GM12892 (cell line): ENCODE measurements around the gene GK.

Experiments
- DNase-seq: peaks from one replicate; pipeline ENCODE4 v3.0.0; 2011; ENCODE audit not compliant: insufficient read length
- FAIRE-seq: peaks from 2 replicates; lab custom pipeline; 2011; peaks lifted over from hg19 to GRCh38; lab: Jason Lieb, UNC
- POLR2A ChIP-seq: IDR thresholded peaks from 2 replicates; pipeline ENCODE4 v1.6.1; 2011; ENCODE audit warnings: low read depth, low read length, control low read depth
- POLR2AphosphoS5 ChIP-seq: IDR thresholded peaks from 2 replicates; pipeline ENCODE4 v1.6.1; 2011; ENCODE audit warnings: low read depth, low read length, control low read depth
- TAF1 ChIP-seq: IDR thresholded peaks from 2 replicates; pipeline ENCODE4 v1.6.1; 2011; ENCODE audit warnings: low read depth, mild to moderate bottlenecking, control low read depth, low read length, borderline replicate concordance

The GK gene

GRCh38 chrX:30674799-30675198, 21.6 kb downstream of the GK start:
- no peak for TF ChIP-seq TAF1
- no peak for TF ChIP-seq POLR2AphosphoS5
- TF ChIP-seq POLR2A, result no peak
- DNase-seq (no peak), FAIRE-seq (no peak)

GRCh38 chrX:30679369-30679768, 26.1 kb downstream of the GK start:
- no peak for FAIRE-seq
- no peak for TF ChIP-seq TAF1
- no peak for TF ChIP-seq POLR2A
- no peak for TF ChIP-seq POLR2AphosphoS5
- no peak for DNase-seq

- no peak for FAIRE-seq
- DNase-seq, result no peak
- no peak for TF ChIP-seq POLR2AphosphoS5
- no peak for TF ChIP-seq POLR2A
- TF ChIP-seq TAF1, result no peak
Measured at GRCh38 chrX:30680618-30681017, 27.4 kb downstream of the GK start.

GRCh38 chrX:30688641-30689040, 35.4 kb downstream of the GK start:
- TF ChIP-seq POLR2AphosphoS5, result no peak
- TF ChIP-seq TAF1, result no peak
- TF ChIP-seq POLR2A, result no peak
- FAIRE-seq (no peak), DNase-seq (no peak)

- no peak for FAIRE-seq
Measured at GRCh38 chrX:30689116-30689515, 35.9 kb downstream of the GK start.

GRCh38 chrX:30690330-30690729, 37.1 kb downstream of the GK start:
- TF ChIP-seq TAF1, result no peak
- no peak for TF ChIP-seq POLR2A
- TF ChIP-seq POLR2AphosphoS5, result no peak
- no peak for FAIRE-seq
- DNase-seq, result no peak

More at GRCh38 chrX:30689116-30689515, 35.9 kb downstream of the GK start:
- DNase-seq, result no peak
- no peak for TF ChIP-seq TAF1
- no peak for TF ChIP-seq POLR2AphosphoS5
- TF ChIP-seq POLR2A, result no peak

- DNase-seq (no peak), FAIRE-seq (no peak)
- no peak for TF ChIP-seq POLR2AphosphoS5
- TF ChIP-seq POLR2A, result no peak
- TF ChIP-seq TAF1, result no peak
Measured at GRCh38 chrX:30693999-30694650, 40.9 kb downstream of the GK start.

- DNase-seq (no peak), FAIRE-seq (no peak)
- no peak for TF ChIP-seq POLR2AphosphoS5
- no peak for TF ChIP-seq TAF1
- TF ChIP-seq POLR2A, result no peak
Measured at GRCh38 chrX:30702736-30703135, 49.5 kb downstream of the GK start.

GRCh38 chrX:30706216-30706775, 53.1 kb downstream of the GK start:
- TF ChIP-seq TAF1, result no peak
- no peak for TF ChIP-seq POLR2A
- TF ChIP-seq POLR2AphosphoS5, result no peak
- DNase-seq, result no peak
- no peak for FAIRE-seq

- no peak for TF ChIP-seq TAF1
- TF ChIP-seq POLR2AphosphoS5, result no peak
- TF ChIP-seq POLR2A, result no peak
- DNase-seq (no peak), FAIRE-seq (no peak)
Measured at GRCh38 chrX:30712214-30712613, 59.0 kb downstream of the GK start.

- TF ChIP-seq POLR2AphosphoS5 (no peak), TAF1 (no peak), POLR2A (no peak)
- DNase-seq (peak; percentile 8), FAIRE-seq (peak; percentile 42)
Measured at GRCh38 chrX:30713061-30713525, 59.9 kb downstream of the GK start.

- DNase-seq, result no peak
- no peak for FAIRE-seq
- TF ChIP-seq POLR2AphosphoS5, result no peak
- TF ChIP-seq POLR2A, result no peak
Measured at GRCh38 chrX:30714138-30714537, 60.9 kb downstream of the GK start.
